HL-60 (cell line): ENCODE data around the gene ERC2.

Source experiments
- DNase-seq, 2 experiments: peaks; one replicate each; pipeline ENCODE4 v3.0.0-alpha.2; 2010 to 2020; ENCODE audit warnings: low read depth in 1 of 2, low spot score in 1 of 2
- H3K27ac ChIP-seq: fragments of 250-450 bp; sonication (Bioruptor Pico); replicated peaks from 2 replicates; pipeline ENCODE4 v1.5.1; 2020; ENCODE audit warnings: mild to moderate bottlenecking, moderate library complexity
- H3K27me3 ChIP-seq: fragments of 250-450 bp; sonication (Bioruptor Pico); 2 replicates; pipeline ENCODE4 v1.5.1; 2021; ENCODE audit warnings: mild to moderate bottlenecking, moderate library complexity; ENCODE audit not compliant: insufficient read depth, poor library complexity, severe bottlenecking
- H3K4me3 ChIP-seq: replicated peaks from 2 replicates; pipeline ENCODE4 v1.5.1; 2011; ENCODE audit warnings: mild to moderate bottlenecking, control low read depth, low read length; ENCODE audit not compliant: insufficient read depth
- GABPA ChIP-seq: IDR thresholded peaks from 2 replicates; pipeline ENCODE4 v1.6.1; 2012; ENCODE audit warnings: low read depth
- POLR2AphosphoS5 ChIP-seq: IDR thresholded peaks from 2 replicates; pipeline ENCODE4 v1.6.1; 2012; ENCODE audit warnings: low read depth
- REST ChIP-seq: IDR thresholded peaks from 2 replicates; pipeline ENCODE4 v1.6.1; 2012; ENCODE audit warnings: low read depth; ENCODE audit not compliant: insufficient replicate concordance
- SPI1 ChIP-seq: IDR thresholded peaks from 2 replicates; pipeline ENCODE4 v1.6.1; 2012; ENCODE audit warnings: low read depth, mild to moderate bottlenecking, borderline replicate concordance
- TF ChIP-seq, protein P1 (sequence below): IDR thresholded peaks from one replicate; pipeline ENCODE4 v1.5.1; 2011; ENCODE audit warnings: low read length, control low read depth, inconsistent platforms; ENCODE audit not compliant: insufficient read depth

Gene ERC2

GRCh38 chr3:56248021-56248420, 220.2 kb downstream of the ERC2 start:
- DNase-seq, result no peak
- Histone ChIP-seq H3K27me3 (no peaks in the 10 kb centered on the region), H3K27ac (no peak overlapping the region), H3K4me3 (no peak overlapping the region)
- TF ChIP-seq REST, result no peak
- TF ChIP-seq SPI1, result no peak
- TF ChIP-seq GABPA, result no peak
- TF ChIP-seq POLR2AphosphoS5, result no peak
- TF ChIP-seq, protein P1, sequence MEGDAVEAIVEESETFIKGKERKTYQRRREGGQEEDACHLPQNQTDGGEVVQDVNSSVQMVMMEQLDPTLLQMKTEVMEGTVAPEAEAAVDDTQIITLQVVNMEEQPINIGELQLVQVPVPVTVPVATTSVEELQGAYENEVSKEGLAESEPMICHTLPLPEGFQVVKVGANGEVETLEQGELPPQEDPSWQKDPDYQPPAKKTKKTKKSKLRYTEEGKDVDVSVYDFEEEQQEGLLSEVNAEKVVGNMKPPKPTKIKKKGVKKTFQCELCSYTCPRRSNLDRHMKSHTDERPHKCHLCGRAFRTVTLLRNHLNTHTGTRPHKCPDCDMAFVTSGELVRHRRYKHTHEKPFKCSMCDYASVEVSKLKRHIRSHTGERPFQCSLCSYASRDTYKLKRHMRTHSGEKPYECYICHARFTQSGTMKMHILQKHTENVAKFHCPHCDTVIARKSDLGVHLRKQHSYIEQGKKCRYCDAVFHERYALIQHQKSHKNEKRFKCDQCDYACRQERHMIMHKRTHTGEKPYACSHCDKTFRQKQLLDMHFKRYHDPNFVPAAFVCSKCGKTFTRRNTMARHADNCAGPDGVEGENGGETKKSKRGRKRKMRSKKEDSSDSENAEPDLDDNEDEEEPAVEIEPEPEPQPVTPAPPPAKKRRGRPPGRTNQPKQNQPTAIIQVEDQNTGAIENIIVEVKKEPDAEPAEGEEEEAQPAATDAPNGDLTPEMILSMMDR, result no peak

GRCh38 chr3:56238299-56238698, 230.0 kb downstream of the ERC2 start:
- Histone ChIP-seq H3K27me3 (no peaks in the 10 kb centered on the region), H3K4me3 (no peak overlapping the region), H3K27ac (no peak overlapping the region)
- TF ChIP-seq, protein P1, result no peak
- no peak for DNase-seq

GRCh38 chr3:56233742-56234141, 234.5 kb downstream of the ERC2 start:
- H3K27me3 ChIP-seq, result no peaks in the 10 kb centered on the region
- no peak overlapping the region for H3K4me3 ChIP-seq
- no peak for TF ChIP-seq SPI1
- TF ChIP-seq REST, result no peak
- TF ChIP-seq POLR2AphosphoS5, result no peak
- no peak for TF ChIP-seq GABPA
- TF ChIP-seq, protein P1, result no peak
- no peak overlapping the region for H3K27ac ChIP-seq
- no peak for DNase-seq

- DNase-seq, result no peak
- Histone ChIP-seq H3K4me3 (no peak overlapping the region), H3K27me3 (no peaks in the 10 kb centered on the region), H3K27ac (no peak overlapping the region)
- TF ChIP-seq, protein P1, result no peak
- TF ChIP-seq POLR2AphosphoS5, result no peak
- no peak for TF ChIP-seq REST
- TF ChIP-seq GABPA, result no peak
- TF ChIP-seq SPI1, result no peak
Observed at GRCh38 chr3:56229311-56229710, 239.0 kb downstream of the ERC2 start.
